HepG2 (cell line): ENCODE measurements around the gene BICRA. TPM values are rescaled to one million over a fixed set of nuclear protein-coding genes. Genes with fewer than 3 reads are reported as not detected.

Experiments used
- FOXC1 ChIP-seq: sonication (generic); formaldehyde crosslinking; IDR thresholded peaks from 2 replicates; pipeline ENCODE4 v1.8.0; 2022; ENCODE audit warnings: mild to moderate bottlenecking, missing genetic modification reagents, borderline replicate concordance
- GTF3A ChIP-seq: sonication (generic); formaldehyde crosslinking; conservative IDR thresholded peaks from 2 replicates; pipeline ENCODE4 v1.4.0; 2020; ENCODE audit warnings: mild to moderate bottlenecking, missing genetic modification reagents
- HNRNPL ChIP-seq: fragments of 200-400 bp; formaldehyde crosslinking; IDR thresholded peaks from 2 replicates; pipeline ENCODE4 v1.6.1; 2017; ENCODE audit warnings: mild to moderate bottlenecking, low read depth, low read length
- HNRNPLL ChIP-seq: fragments of 200-400 bp; formaldehyde crosslinking; IDR thresholded peaks from 2 replicates; pipeline ENCODE4 v1.6.1; 2017; ENCODE audit warnings: mild to moderate bottlenecking, low read depth, low read length; ENCODE audit not compliant: poor library complexity, severe bottlenecking
- MLLT10 ChIP-seq: sonication (generic); formaldehyde crosslinking; IDR thresholded peaks from 2 replicates; pipeline ENCODE4 v1.4.0; 2020; ENCODE audit warnings: missing genetic modification reagents
- MYC ChIP-seq: sonication (generic); formaldehyde crosslinking; IDR thresholded peaks from 2 replicates; pipeline ENCODE4 v1.9.0; 2021; ENCODE audit warnings: missing genetic modification reagents, borderline replicate concordance
- SALL1 ChIP-seq: sonication (generic); formaldehyde crosslinking; IDR thresholded peaks from 2 replicates; pipeline ENCODE4 v1.8.0; 2022; ENCODE audit warnings: mild to moderate bottlenecking, missing genetic modification reagents
- SMAD3 ChIP-seq: sonication (generic); formaldehyde crosslinking; IDR thresholded peaks from 2 replicates; pipeline ENCODE4 v1.4.0; 2020; ENCODE audit warnings: missing genetic modification reagents
- TEAD3 ChIP-seq: optimal IDR thresholded peaks from 2 replicates; pipeline ENCODE3; 2016; ENCODE audit warnings: borderline replicate concordance
- ZC3H13 ChIP-seq: sonication (generic); formaldehyde crosslinking; IDR thresholded peaks from 2 replicates; pipeline ENCODE4 v1.8.1; 2023; ENCODE audit warnings: mild to moderate bottlenecking, missing genetic modification reagents, moderate library complexity
- ZFP36 ChIP-seq: fragments of 150-350 bp; IDR thresholded peaks from 2 replicates; pipeline ENCODE4 v1.6.1; 2018; ENCODE audit warnings: borderline replicate concordance, low read length, low read depth; ENCODE audit not compliant: partially characterized antibody
- ZNF10 ChIP-seq: sonication (generic); formaldehyde crosslinking; IDR thresholded peaks from 2 replicates; pipeline ENCODE4 v1.4.0; 2020; ENCODE audit warnings: mild to moderate bottlenecking, low read depth, missing genetic modification reagents, borderline replicate concordance
- ZNF121 ChIP-seq: sonication (generic); formaldehyde crosslinking; IDR thresholded peaks from 2 replicates; pipeline ENCODE4 v1.5.0; 2020; ENCODE audit warnings: mild to moderate bottlenecking, missing genetic modification reagents
- ZNF292 ChIP-seq: sonication (generic); formaldehyde crosslinking; IDR thresholded peaks from 2 replicates; pipeline ENCODE4 v1.8.1; 2022; ENCODE audit warnings: mild to moderate bottlenecking, low read depth, missing genetic modification reagents, borderline replicate concordance
- ZNF432 ChIP-seq: sonication (generic); formaldehyde crosslinking; IDR thresholded peaks from 2 replicates; pipeline ENCODE4 v1.5.0; 2020; ENCODE audit warnings: missing genetic modification reagents, mild to moderate bottlenecking, borderline replicate concordance
- ZNF484 ChIP-seq: sonication (generic); formaldehyde crosslinking; IDR thresholded peaks from 2 replicates; pipeline ENCODE4 v1.5.1; 2020; ENCODE audit warnings: mild to moderate bottlenecking, low read depth, missing genetic modification reagents, borderline replicate concordance
- ZNF567 ChIP-seq: sonication (generic); formaldehyde crosslinking; IDR thresholded peaks from 2 replicates; pipeline ENCODE4 v1.8.1; 2023; ENCODE audit warnings: mild to moderate bottlenecking, missing genetic modification reagents, borderline replicate concordance
- ZNF605 ChIP-seq: sonication (generic); formaldehyde crosslinking; IDR thresholded peaks from 2 replicates; pipeline ENCODE4 v1.8.0; 2022; ENCODE audit warnings: mild to moderate bottlenecking, missing genetic modification reagents
- polyA plus RNA-seq, 8 experiments: library from polyadenylated mRNA; depleted of rRNA in 3 of 8; stranded (reverse) in 7 of 8; unstranded in 1 of 8; fragments of >200 nt; fragmentation: Illumina TruSeq in 4 of 8; extraction: Trizol in 4 of 8; gene quantifications; 2 replicates each; pipeline versions ENCODE4 v1.2.1 to v1.2.3, GENCODE V29; 2011 to 2016; ENCODE audit warnings: low read depth in 4 of 8, missing spikeins in 1 of 8, mixed read lengths in 1 of 8; ENCODE audit not compliant: insufficient read depth in 1 of 8
- total RNA-seq, 5 experiments: library from RNA; depleted of rRNA; stranded (reverse); fragments of >200 nt; fragmentation: Illumina TruSeq; extraction: Trizol; gene quantifications; 2 replicates each; pipeline ENCODE4 v1.2.3, GENCODE V29; 2016; ENCODE audit warnings: low read depth in 1 of 5
- TF ChIP-seq, protein P1 (sequence below): sonication (generic); formaldehyde crosslinking; IDR thresholded peaks from 2 replicates; pipeline ENCODE4 v1.4.0; 2020; ENCODE audit warnings: mild to moderate bottlenecking, missing genetic modification reagents, borderline replicate concordance
- TF ChIP-seq, protein P2 (sequence below): sonication (generic); formaldehyde crosslinking; IDR thresholded peaks from 2 replicates; pipeline ENCODE4 v1.4.0; 2020; ENCODE audit warnings: missing genetic modification reagents, borderline replicate concordance

The BICRA gene
- total and polyA plus RNA-seq, 2 of the 13 experiments (the other 11 are each of a cell fraction or from before 2014, with no cell fraction given) = 0.55 to 0.71 TPM

DNA sequence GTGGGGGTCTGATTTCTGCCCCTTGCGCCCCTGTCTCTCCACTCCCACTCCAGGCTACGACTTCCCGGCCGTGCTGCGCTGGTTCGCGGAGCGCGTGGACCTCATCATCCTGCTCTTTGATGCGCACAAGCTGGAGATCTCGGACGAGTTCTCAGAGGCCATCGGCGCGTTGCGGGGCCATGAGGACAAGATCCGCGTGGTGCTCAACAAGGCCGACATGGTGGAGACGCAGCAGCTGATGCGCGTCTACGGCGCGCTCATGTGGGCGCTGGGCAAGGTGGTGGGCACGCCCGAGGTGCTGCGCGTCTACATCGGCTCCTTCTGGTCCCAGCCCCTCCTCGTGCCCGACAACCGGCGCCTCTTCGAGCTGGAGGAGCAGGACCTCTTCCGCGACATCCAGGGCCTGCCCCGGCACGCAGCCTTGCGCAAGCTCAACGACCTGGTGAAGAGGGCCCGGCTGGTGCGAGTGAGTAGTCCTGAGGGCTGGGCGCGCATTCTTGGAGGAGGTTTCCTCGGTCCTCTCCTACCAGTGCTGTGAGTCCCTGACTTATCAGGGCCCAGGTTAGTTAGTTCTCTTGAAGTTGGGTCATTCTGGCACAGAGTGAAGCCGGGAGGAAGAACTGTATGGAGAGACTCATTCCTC, 116.9 kb downstream of the BICRA start (continued):
- TF ChIP-seq, protein P1, sequence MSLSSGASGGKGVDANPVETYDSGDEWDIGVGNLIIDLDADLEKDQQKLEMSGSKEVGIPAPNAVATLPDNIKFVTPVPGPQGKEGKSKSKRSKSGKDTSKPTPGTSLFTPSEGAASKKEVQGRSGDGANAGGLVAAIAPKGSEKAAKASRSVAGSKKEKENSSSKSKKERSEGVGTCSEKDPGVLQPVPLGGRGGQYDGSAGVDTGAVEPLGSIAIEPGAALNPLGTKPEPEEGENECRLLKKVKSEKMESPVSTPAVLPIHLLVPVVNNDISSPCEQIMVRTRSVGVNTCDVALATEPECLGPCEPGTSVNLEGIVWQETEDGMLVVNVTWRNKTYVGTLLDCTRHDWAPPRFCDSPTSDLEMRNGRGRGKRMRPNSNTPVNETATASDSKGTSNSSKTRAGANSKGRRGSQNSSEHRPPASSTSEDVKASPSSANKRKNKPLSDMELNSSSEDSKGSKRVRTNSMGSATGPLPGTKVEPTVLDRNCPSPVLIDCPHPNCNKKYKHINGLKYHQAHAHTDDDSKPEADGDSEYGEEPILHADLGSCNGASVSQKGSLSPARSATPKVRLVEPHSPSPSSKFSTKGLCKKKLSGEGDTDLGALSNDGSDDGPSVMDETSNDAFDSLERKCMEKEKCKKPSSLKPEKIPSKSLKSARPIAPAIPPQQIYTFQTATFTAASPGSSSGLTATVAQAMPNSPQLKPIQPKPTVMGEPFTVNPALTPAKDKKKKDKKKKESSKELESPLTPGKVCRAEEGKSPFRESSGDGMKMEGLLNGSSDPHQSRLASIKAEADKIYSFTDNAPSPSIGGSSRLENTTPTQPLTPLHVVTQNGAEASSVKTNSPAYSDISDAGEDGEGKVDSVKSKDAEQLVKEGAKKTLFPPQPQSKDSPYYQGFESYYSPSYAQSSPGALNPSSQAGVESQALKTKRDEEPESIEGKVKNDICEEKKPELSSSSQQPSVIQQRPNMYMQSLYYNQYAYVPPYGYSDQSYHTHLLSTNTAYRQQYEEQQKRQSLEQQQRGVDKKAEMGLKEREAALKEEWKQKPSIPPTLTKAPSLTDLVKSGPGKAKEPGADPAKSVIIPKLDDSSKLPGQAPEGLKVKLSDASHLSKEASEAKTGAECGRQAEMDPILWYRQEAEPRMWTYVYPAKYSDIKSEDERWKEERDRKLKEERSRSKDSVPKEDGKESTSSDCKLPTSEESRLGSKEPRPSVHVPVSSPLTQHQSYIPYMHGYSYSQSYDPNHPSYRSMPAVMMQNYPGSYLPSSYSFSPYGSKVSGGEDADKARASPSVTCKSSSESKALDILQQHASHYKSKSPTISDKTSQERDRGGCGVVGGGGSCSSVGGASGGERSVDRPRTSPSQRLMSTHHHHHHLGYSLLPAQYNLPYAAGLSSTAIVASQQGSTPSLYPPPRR (CRISPR knock-in tag) = no peak
- TF ChIP-seq ZC3H13 (CRISPR knock-in tag) = no peak
- TF ChIP-seq, protein P2, sequence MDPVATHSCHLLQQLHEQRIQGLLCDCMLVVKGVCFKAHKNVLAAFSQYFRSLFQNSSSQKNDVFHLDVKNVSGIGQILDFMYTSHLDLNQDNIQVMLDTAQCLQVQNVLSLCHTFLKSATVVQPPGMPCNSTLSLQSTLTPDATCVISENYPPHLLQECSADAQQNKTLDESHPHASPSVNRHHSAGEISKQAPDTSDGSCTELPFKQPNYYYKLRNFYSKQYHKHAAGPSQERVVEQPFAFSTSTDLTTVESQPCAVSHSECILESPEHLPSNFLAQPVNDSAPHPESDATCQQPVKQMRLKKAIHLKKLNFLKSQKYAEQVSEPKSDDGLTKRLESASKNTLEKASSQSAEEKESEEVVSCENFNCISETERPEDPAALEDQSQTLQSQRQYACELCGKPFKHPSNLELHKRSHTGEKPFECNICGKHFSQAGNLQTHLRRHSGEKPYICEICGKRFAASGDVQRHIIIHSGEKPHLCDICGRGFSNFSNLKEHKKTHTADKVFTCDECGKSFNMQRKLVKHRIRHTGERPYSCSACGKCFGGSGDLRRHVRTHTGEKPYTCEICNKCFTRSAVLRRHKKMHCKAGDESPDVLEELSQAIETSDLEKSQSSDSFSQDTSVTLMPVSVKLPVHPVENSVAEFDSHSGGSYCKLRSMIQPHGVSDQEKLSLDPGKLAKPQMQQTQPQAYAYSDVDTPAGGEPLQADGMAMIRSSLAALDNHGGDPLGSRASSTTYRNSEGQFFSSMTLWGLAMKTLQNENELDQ (CRISPR knock-in tag) = no peak
- TF ChIP-seq ZNF484 (CRISPR knock-in tag) = no peak
- no peak for TF ChIP-seq ZFP36
- TF ChIP-seq ZNF292 = no peak
- TF ChIP-seq TEAD3 (CRISPR knock-in tag) = peak; percentile 31
- peak; percentile 22; the same call in 1 of the 2 replicates for TF ChIP-seq SALL1 (CRISPR knock-in tag)
- no peak for TF ChIP-seq FOXC1
- TF ChIP-seq GTF3A = no peak
- no peak for TF ChIP-seq ZNF432 (CRISPR knock-in tag)
- TF ChIP-seq ZNF605 (CRISPR knock-in tag) = no peak
- 0 out of 2 replicates have a peak, but pooled peaks have one; percentile 15 for TF ChIP-seq MYC (CRISPR knock-in tag)
- TF ChIP-seq SMAD3 (CRISPR knock-in tag) = no peak
- no peak for TF ChIP-seq ZNF567 (CRISPR knock-in tag)
- TF ChIP-seq HNRNPL = no peak
- peak; percentile 82 for TF ChIP-seq ZNF121 (CRISPR knock-in tag)
- TF ChIP-seq ZNF10 = no peak
- TF ChIP-seq HNRNPLL = peak; percentile 45
- no peak for TF ChIP-seq MLLT10
